Cardiac muscle cell (in vitro differentiated cells and primary cell): ENCODE results near the gene BEND7. TPM values are rescaled to one million over a fixed set of nuclear protein-coding genes. Genes with fewer than 3 reads are reported as not detected.

Source experiments
- DNase-seq, 2 donors: peaks; one replicate each; pipeline versions ENCODE4 v3.0.0 to v3.0.0-alpha.2; 2010 to 2017; ENCODE audit warnings: low read depth in 1 of 2, low spot score in 1 of 2
- H3K27ac ChIP-seq: fragments of 200-600 bp; sonication (generic); 2 replicates; pipeline ENCODE4 v1.5.1; 2016
- H3K27me3 ChIP-seq: fragments of 200-600 bp; sonication (generic); 2 replicates; pipeline ENCODE4 v1.6.0; 2016; ENCODE audit warnings: control low read depth
- H3K36me3 ChIP-seq: fragments of 200-600 bp; sonication (generic); 2 replicates; pipeline ENCODE4 v1.5.1; 2016; ENCODE audit warnings: control low read depth
- H3K4me1 ChIP-seq: fragments of 200-600 bp; sonication (generic); 2 replicates; pipeline ENCODE4 v1.8.1; 2017; ENCODE audit warnings: low read depth, mild to moderate bottlenecking, mixed run types
- H3K4me3 ChIP-seq: fragments of 200-600 bp; sonication (generic); 2 replicates; pipeline ENCODE4 v1.5.1; 2016; ENCODE audit warnings: mild to moderate bottlenecking
- H3K9me3 ChIP-seq: fragments of 200-600 bp; sonication (generic); 2 replicates; pipeline ENCODE4 v1.5.1; 2017; ENCODE audit warnings: low read depth, mild to moderate bottlenecking, control low read depth
- CTCF ChIP-seq: IDR thresholded peaks from 2 replicates; pipeline ENCODE4 v1.5.1; 2012; ENCODE audit warnings: low read depth, mild to moderate bottlenecking, low read length
- polyA plus RNA-seq: library from polyadenylated mRNA; unstranded; fragments of >200 nt; fragmentation: Nextera tagmentation; extraction: Ambion mirVana; gene quantifications from 2 replicates; pipeline ENCODE4 v1.2.1, GENCODE V29; 2016
- total RNA-seq: library from RNA; depleted of rRNA; stranded (reverse); fragments of >200 nt; gene quantifications from 2 replicates; pipeline ENCODE4 v1.2.3, GENCODE V29; 2016

BEND7 gene
- total and polyA plus RNA-seq, 2 experiments from 2014 or later: 10.7 to 10.8 TPM

DNA sequence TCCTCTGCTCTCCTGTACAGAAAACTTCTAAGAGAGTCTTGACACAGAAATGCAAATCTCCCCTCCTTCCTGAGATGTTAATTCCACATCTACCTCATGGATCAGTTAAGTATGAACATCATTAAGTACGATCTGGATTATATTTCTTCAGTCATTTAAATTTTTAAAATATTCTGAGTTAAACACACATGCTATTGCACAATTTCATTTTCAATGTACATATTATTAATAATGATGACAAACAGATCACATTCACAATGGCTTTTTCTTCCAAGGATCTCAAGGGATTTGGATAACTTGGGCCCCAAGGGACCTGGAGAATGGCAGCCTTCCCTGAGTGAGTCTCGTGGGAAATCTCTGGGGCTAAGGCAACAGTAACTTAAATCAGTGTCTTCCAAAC is 16.2 kb downstream of the BEND7 start:
- Histone ChIP-seq H3K36me3 (no peaks in the 10 kb centered on the region), H3K4me1 (no peaks in the 10 kb centered on the region), H3K9me3 (no peaks in the 10 kb centered on the region), H3K27me3 (no peaks in the 10 kb centered on the region), H3K4me3 (no peak overlapping the region), H3K27ac (no peak overlapping the region)
- DNase-seq: no peak
- no peak for TF ChIP-seq CTCF

DNA sequence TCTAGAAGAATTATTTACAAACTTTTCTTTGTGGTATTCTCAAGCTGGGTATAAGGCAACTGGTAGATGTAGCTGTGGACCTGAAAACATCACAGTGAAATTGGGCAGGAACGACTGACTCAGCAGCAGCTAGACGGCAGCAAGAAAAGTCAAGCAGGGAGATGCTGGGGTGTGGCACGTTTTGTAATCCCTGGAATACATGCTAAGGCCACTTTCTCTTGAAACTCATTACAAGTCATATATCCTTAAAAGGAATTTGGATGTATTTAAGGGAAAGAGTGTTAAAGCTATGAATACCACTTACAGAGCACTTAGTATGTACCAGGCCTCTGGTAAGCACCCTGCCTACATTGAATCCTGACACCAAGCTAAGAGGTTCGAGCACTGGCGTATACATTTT is 17.4 kb downstream of the BEND7 start:
- Histone ChIP-seq H3K9me3 (no peaks in the 10 kb centered on the region), H3K27ac (no peak overlapping the region), H3K36me3 (no peaks in the 10 kb centered on the region), H3K4me1 (no peaks in the 10 kb centered on the region), H3K27me3 (no peaks in the 10 kb centered on the region), H3K4me3 (no peak overlapping the region)
- no peak for TF ChIP-seq CTCF
- DNase-seq: no peak

GRCh38 chr10:13505052-13505680 is 23.6 kb downstream of the BEND7 start:
- DNase-seq: peak; percentile 6 to 10
- H3K9me3 ChIP-seq: no peaks in the 10 kb centered on the region
- H3K36me3 ChIP-seq: no peaks in the 10 kb centered on the region
- H3K4me3 ChIP-seq: no peak overlapping the region
- TF ChIP-seq CTCF: no peak
- no peak overlapping the region for H3K27ac ChIP-seq
- H3K27me3 ChIP-seq: no peaks in the 10 kb centered on the region
- H3K4me1 ChIP-seq: no peaks in the 10 kb centered on the region

DNA sequence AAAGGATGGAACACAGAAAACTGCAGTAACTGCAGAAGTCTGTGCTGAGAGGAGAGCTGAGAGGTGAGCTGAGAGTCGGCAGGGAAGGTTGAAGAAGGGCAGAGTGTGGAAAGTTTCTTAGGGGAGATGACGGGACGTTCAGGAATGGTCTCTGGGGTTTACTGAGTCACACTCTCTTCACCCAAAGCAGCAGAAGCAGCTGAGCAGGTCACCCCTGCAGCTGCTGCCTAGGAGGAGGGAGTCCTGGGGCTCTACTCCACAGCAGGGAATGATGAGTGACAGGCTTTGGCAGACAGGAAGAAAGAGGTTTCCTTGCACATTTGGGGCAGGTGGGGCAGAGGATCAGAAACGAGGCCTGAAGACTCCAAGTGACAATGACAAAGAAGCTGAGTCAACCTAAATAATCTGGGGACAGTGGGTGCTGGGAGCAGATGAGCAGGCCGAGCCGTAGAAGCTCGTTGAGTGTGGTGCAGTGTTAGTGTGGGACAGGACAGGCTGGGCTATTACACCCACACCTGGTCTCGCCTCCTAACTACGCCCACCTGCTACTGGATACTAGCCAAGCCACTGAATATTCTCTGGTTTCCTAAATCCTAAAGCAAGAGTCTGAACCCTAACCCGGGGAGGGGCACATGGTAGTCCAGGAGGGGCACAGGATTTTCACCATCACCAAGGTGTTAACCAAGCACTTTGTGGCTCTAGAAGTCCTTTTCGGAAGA is 24.9 kb downstream of the BEND7 start:
- no peak for TF ChIP-seq CTCF
- peak in 1 of 2 donors; percentile 15 for DNase-seq

GRCh38 chr10:13502380-13502779 is 26.4 kb downstream of the BEND7 start:
- H3K4me3 ChIP-seq: no peak overlapping the region
- no peaks in the 10 kb centered on the region for H3K4me1 ChIP-seq
- no peaks in the 10 kb centered on the region for H3K36me3 ChIP-seq
- no peaks in the 10 kb centered on the region for H3K9me3 ChIP-seq
- no peaks in the 10 kb centered on the region for H3K27me3 ChIP-seq
- DNase-seq: no peak
- TF ChIP-seq CTCF: no peak
- no peak overlapping the region for H3K27ac ChIP-seq

More for the DNA sequence above, 24.9 kb downstream of the BEND7 start:
- Histone ChIP-seq H3K4me3 (no peak overlapping the region), H3K27ac (no peak overlapping the region), H3K9me3 (no peaks in the 10 kb centered on the region), H3K27me3 (no peaks in the 10 kb centered on the region), H3K36me3 (no peaks in the 10 kb centered on the region), H3K4me1 (no peaks in the 10 kb centered on the region)
